Colonic mucosa (tissue), 4 donors: ENCODE measurements around the gene PLA2G4E. TPM values are rescaled to one million over a fixed set of nuclear protein-coding genes. Genes with fewer than 3 reads are reported as not detected.

Experiments
- DNase-seq: peaks from one replicate; pipeline ENCODE4 v3.0.0-alpha.2; 2020
- H3K27ac ChIP-seq: fragments of 200-600 bp; one replicate; pipeline ENCODE4 v1.8.0; 2021
- H3K27me3 ChIP-seq: fragments of 200-600 bp; one replicate; pipeline ENCODE4 v1.8.0; 2021
- H3K36me3 ChIP-seq: fragments of 200-600 bp; one replicate; pipeline ENCODE4 v1.8.0; 2021
- H3K4me1 ChIP-seq: fragments of 200-600 bp; one replicate; pipeline ENCODE4 v1.8.0; 2021; ENCODE audit warnings: mild to moderate bottlenecking
- H3K4me3 ChIP-seq: fragments of 200-600 bp; one replicate; pipeline ENCODE4 v1.8.0; 2021
- H3K9ac ChIP-seq, 2 donors: one replicate each; pipeline ENCODE4 v1.7.0; 2013; ENCODE audit warnings: control low read depth in 2 of 2, low read depth in 2 of 2, low read length in 2 of 2
- H3K9me3 ChIP-seq: fragments of 200-600 bp; one replicate; pipeline ENCODE4 v1.8.0; 2021
- intact Hi-C: fragments of 100-400 bp; cut with DNase I; formaldehyde crosslinking; loops from one replicate; pipeline ENCODE4 v1.14.1; 2022
- total RNA-seq, 2 donors: library from RNA; stranded (reverse); fragmentation: NEBNext Ultra II Directional in 1 of 2; extraction: Animal tissue kit (Norgen Biotek cat#: 25700) in 1 of 2; gene quantifications; one replicate each; pipeline ENCODE4 v1.2.1, GENCODE V29; 2021
- TF ChIP-seq, protein P1 (sequence below): fragments of 200-600 bp; IDR thresholded peaks from one replicate; pipeline ENCODE4 v1.8.0; 2022; ENCODE audit warnings: antibody characterized with exemption, mild to moderate bottlenecking
- donor health status: healthy.
- donor health status: DM: no; HTN: no; CAD: no.
- donor health status: DM: no; HTN: no; CAD: no.

The PLA2G4E gene
- total RNA-seq, 2 donors from 2014 or later: 0.67 TPM; not detected in 1

DNA sequence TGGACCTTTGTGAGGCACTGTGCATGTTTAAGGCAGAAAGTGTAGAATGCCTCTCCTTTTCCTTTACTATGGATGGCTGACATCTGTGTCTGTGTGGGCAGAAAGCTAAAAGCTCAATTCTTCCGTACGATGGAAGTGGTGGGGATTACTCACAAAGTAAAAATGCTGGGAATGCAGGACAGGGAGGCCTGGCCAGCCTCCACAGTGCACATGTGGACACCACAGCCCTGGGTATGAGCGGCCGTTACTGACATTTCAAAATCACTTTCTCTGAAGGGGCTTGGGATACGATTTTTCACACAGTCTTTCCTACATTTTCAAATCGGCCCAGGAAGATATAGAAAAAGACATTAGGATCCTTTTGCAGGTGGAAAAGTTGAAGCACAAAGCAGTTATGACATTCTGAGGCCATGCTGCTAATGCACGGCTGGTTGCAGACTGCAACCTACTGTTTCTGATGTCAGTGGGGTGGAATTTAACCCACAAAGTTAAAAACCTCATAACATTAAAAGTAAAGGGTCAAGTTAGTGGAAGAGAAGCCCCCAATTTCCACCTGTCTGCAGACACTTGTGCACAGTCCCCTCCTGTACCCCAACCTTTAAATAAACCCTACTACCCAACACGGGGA lies 76.4 kb downstream of the PLA2G4E start:
- TF ChIP-seq, protein P1, sequence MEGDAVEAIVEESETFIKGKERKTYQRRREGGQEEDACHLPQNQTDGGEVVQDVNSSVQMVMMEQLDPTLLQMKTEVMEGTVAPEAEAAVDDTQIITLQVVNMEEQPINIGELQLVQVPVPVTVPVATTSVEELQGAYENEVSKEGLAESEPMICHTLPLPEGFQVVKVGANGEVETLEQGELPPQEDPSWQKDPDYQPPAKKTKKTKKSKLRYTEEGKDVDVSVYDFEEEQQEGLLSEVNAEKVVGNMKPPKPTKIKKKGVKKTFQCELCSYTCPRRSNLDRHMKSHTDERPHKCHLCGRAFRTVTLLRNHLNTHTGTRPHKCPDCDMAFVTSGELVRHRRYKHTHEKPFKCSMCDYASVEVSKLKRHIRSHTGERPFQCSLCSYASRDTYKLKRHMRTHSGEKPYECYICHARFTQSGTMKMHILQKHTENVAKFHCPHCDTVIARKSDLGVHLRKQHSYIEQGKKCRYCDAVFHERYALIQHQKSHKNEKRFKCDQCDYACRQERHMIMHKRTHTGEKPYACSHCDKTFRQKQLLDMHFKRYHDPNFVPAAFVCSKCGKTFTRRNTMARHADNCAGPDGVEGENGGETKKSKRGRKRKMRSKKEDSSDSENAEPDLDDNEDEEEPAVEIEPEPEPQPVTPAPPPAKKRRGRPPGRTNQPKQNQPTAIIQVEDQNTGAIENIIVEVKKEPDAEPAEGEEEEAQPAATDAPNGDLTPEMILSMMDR: no peak
- intact Hi-C loops: no loop called here
- no peaks in the 10 kb centered on the region for H3K36me3 ChIP-seq
- H3K4me3 ChIP-seq: no peak overlapping the region
- H3K27ac ChIP-seq: no peak overlapping the region
- no peaks in the 10 kb centered on the region for H3K27me3 ChIP-seq
- no peaks in the 10 kb centered on the region for H3K4me1 ChIP-seq
- no peak overlapping the region for H3K9ac ChIP-seq
- H3K9me3 ChIP-seq: no peaks in the 10 kb centered on the region
- no peak for DNase-seq

DNA sequence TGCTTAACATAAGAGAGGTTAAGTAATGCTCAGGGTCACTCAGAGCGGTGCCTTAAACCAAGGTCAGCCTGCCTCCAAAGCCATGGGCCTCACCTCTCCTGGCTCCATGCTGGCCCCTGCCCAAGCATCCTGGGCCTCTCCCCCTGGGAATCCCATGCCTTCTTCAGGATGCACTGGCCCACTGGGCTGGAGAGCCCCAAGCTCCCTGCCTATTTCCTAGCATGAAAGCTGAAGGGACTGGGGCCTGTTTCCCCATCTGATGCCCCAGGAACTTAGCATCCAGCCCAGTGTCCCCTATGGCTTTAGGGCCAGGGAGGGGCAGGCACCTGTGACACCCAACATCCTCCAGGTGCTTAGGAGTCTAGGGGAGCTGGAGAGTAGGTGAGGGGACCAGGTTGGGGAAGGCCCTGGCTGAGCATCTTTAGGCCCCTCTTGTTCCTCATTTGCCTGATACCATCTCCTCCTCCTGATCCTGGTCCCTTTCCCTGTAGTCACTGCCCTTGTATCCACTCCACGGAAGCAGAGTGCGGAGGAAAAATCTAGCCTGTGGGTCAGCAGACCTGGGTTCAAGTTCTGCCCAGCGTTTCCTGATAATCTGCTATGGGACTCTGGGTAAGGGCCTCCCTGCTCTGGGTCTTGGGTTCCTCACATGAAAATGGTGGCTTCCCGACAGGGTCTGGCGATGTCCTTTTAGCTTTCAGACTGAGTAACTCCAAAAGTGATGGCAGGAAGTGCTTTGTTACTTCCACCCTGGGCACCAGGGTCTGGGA lies 77.1 kb downstream of the PLA2G4E start:
- Histone ChIP-seq H3K9me3 (no peaks in the 10 kb centered on the region), H3K4me3 (no peak overlapping the region), H3K27me3 (no peaks in the 10 kb centered on the region), H3K4me1 (no peaks in the 10 kb centered on the region), H3K27ac (no peak overlapping the region), H3K36me3 (no peaks in the 10 kb centered on the region), H3K9ac (no peak overlapping the region)
- no peak for DNase-seq
- intact Hi-C loops: no loop called here
- TF ChIP-seq, protein P1: no peak

DNA sequence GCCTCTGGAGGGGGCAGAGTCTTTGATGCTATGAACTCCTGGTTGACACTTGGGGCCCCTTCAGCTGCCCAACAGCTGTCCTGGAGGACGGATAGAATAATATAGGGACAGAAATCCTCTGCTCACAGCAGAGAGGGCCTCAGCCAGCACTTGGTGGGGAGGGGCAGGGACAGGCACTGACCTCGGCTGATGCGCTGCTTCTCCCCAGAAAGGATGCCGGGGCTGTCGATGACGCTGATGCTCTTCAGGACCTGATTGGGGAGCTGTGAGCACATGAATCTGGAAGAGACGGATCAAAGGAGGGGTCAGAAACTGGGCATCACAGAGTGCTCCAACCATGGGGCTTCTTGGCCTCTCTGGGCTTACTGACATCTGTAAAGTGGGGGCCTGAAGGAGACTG lies 78.0 kb downstream of the PLA2G4E start:
- Histone ChIP-seq H3K9ac (no peak overlapping the region), H3K4me1 (no peaks in the 10 kb centered on the region), H3K36me3 (no peaks in the 10 kb centered on the region), H3K27ac (no peak overlapping the region), H3K27me3 (no peaks in the 10 kb centered on the region), H3K9me3 (no peaks in the 10 kb centered on the region), H3K4me3 (no peak overlapping the region)
- no peak for DNase-seq
- TF ChIP-seq, protein P1: no peak
- intact Hi-C loops: no loop called here

DNA sequence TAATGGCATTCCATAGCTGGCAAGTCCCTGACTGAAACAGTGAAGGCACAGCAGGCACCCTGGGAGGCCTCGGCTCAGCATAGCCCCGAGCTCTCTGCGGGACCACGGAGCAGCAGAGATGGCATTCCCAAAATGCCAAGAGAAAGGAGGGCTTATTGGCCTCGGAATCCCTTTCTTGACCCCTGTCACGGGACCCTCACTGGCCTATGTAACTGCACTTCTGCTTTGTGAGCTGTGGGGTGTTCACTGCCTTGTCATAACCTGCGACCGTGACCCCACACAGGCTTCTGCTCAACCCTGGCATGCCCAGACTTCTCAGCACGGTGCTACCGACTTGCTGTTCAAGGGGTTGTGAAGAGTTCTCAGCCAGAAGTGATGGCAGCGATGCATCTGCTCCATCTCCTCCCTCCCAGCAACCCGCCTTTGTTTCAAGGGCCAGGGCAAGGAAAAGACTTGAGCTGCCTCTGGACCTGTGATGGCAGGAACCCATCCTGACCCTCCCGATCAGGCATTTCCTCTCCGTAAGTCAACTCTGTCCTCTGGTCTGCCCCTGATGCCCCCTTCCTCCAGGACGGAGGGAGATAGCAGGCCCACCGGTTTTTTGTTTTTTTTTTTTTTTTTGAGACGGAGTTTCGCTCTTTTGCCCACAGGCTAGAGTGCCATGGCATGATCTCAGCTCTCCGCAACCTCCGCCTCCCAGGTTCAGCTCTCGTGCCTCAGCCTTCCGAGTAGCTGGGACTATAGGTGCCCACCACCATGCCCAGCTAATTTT lies 79.0 kb downstream of the PLA2G4E start:
- TF ChIP-seq, protein P1: no peak
- Histone ChIP-seq H3K4me1 (no peaks in the 10 kb centered on the region), H3K9ac (no peak overlapping the region), H3K36me3 (no peaks in the 10 kb centered on the region), H3K27me3 (no peaks in the 10 kb centered on the region), H3K4me3 (no peak overlapping the region), H3K27ac (no peak overlapping the region), H3K9me3 (no peaks in the 10 kb centered on the region)
- no peak for DNase-seq
- intact Hi-C loops: no loop called here

DNA sequence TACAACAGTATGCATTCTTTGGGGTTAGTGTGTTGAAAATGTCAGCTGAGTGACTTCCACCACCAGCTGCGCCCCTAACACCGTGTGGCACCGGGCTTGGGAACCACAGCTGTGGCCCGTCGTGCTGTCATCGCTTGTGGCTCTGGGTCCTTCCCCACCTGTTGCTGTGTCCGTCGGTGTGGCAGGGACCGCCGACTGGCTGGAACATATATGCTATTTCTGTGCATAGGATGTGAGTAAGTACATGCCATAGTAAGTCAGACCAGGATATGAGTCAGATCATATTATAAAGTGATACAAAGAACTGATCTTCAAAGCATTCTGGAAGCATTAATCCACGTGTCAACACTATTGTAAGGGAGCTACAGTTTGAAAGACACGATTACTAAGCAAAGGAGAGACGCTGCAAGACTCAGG lies 80.4 kb downstream of the PLA2G4E start:
- no peak overlapping the region for H3K27ac ChIP-seq
- intact Hi-C loops: no loop called here

More for the DNA sequence above, 80.4 kb downstream of the PLA2G4E start:
- Histone ChIP-seq H3K27me3 (no peaks in the 10 kb centered on the region), H3K4me3 (no peak overlapping the region), H3K4me1 (no peaks in the 10 kb centered on the region), H3K9ac (no peak overlapping the region), H3K9me3 (no peaks in the 10 kb centered on the region), H3K36me3 (no peaks in the 10 kb centered on the region)
- TF ChIP-seq, protein P1: no peak
- no peak for DNase-seq
